ENCODE measurements around the gene TPCN1.
A peak's percentile ranks its signal among the peaks of the same experiment; 100 is the strongest.
"Not testable (repeated sequence)": the region's sequence is repeated elsewhere in the genome, so short reads cannot be mapped to it uniquely, and the experiment has no call there.

Gene TPCN1

GRCh38 chr12:113196990-113197389 lies 24.3 kb upstream of the TPCN1 start:
- peak; percentile 74 for DNase-seq (ENCODE audit: low read depth)

GRCh38 chr12:113197518-113198077 lies 23.7 kb upstream of the TPCN1 start:
- no peak for DNase-seq (ENCODE audit: low read depth)

DNA sequence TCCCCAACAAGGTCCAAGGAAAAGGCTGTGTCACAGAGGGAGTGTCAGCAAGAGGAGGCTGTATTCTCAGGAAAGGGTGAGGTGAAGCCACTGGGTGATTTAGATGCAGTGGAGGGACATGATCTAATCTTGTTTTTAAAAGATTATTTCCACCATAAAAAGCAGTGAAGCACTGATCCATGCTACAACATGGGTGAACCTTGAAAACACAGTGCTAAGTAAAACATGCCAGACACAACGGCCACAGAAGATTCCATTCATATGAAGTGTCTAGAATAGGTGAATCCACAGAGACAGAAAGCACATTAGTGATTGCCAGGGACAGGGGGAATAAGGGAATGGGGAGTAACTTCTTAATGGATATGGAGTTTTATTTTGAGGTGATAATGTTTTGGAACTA lies 23.0 kb upstream of the TPCN1 start:
- DNase-seq (ENCODE audit: low read depth): no peak

DNA sequence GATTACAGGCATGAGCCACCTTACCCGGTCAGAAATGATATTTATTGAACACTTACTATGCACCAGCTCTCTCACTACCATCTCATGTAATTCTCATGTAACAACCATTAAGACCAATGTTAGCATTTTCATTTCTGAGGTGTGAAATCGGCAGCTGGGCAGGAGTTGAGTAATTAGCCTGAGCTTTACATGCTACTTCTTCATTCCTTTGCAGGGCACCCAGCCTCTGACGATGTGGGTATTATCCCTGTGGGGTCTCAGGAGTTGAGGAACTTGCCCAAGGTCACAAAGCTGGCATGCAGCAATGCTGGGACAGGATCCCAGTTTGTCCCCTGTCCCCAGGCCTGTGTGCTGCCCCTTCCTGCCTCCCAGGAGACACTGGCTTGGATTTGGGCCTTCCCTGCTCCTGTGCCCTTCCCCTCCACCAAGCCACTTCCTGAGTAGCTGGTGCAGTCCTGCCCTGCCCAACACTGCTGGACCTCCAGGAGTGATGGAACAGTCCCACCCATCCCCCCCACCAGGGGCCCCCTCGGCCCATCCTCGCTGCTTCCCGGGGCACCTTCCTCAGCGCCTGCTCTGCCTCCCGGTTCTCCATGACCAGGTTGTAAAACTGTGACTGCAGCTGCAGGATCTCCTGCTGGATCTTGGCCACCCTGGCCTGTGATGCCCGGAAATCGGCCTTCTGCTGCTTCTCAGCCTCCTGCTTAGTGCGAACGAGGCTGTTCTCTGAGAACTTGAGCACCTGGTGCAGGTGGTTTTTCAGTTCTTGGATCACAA lies 21.1 kb upstream of the TPCN1 start:
- DNase-seq (ENCODE audit: low read depth): no peak

DNA sequence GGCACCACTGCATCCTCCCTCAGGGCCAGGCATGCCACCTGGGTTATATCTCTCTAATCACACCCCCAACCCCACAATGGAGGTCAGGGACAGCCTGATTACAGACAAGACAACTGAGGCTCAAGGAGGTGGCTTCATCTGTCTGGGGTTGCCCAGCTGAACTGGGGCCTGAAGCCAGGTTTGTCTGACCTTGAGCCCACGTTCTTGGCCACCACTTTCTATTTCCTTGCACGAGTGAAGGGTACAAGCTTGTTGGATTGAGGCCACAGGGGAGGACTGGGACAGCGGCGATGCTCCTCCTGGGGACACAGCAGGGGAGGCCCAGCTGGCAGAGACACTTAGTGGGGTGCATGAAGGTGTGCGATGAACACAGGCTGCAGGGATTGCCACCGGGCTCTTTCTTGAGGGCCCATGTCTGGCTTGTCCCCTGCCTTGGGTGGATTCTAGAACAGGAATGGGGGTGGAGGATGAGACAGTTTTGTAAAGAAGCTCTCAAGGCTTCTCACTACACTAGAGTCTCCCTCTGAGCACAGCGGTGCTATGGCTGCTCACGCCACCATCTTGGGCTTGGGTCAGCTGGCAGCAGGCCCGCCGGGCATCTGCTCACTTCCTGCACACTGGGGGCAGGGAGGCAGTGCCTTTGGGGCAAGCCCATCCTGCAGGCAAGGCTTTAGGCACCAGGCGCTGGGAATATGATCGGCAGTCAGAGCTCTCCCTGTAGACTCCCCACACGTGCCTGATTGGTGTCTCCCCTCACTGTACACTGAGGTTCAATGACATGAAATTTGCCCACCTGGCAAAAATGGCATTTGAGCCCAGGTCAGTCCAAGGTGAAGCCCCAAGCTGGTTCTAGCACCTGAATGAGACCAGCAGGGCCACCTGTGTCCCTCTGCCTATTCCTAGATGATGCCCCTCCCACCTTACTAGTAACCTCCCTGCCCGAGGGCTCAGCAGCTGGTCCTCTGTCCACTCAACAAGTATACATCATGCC lies 19.8 kb upstream of the TPCN1 start:
- no peak for DNase-seq (ENCODE audit: low read depth)

DNA sequence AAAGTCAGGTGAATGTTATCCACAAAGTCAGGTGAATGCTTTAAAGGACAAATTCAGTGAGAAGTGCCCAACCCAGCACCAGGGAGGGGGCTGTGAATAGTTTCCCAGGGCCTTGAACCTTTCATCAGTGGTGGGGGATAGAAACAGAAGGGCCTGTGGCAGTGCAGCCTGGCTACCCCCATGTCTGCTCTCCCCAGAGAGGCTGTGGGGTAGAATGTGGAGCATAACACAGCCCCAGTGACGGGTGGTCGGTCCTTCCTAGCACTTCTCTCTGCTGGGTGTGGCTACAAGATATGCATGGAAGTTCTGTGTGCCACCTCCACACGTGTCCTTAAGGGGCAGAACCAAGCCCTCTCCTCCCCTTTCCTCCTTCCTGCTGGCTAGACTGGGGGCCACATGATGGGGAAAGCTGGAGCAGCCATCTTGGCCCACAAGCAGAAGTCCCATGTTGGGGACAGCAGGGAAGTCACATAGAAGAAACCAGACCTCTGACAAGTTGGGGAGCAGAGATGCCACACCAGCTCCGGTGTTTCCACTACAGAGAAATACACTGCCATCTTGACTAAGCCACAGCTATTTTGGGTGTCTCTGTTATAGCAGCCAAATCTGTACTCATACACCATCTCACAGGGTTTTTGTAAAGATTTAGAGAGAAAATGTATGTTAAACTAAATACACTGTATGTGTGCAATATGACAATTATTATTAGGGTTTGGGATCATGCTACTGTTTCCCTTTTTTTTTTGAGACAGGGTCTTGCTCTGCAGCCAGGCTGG lies 18.8 kb upstream of the TPCN1 start:
- no peak for DNase-seq (ENCODE audit: low read depth)

- no peak for DNase-seq (ENCODE audit: low read depth)
These were observed 17.2 kb upstream of the TPCN1 start for GRCh38 chr12:113203852-113204760.

GRCh38 chr12:113204804-113205203 lies 16.5 kb upstream of the TPCN1 start:
- DNase-seq (ENCODE audit: low read depth): no peak

- DNase-seq (ENCODE audit: low read depth): not testable (repeated sequence)
These were observed 14.5 kb upstream of the TPCN1 start for GRCh38 chr12:113206802-113207201.

DNA sequence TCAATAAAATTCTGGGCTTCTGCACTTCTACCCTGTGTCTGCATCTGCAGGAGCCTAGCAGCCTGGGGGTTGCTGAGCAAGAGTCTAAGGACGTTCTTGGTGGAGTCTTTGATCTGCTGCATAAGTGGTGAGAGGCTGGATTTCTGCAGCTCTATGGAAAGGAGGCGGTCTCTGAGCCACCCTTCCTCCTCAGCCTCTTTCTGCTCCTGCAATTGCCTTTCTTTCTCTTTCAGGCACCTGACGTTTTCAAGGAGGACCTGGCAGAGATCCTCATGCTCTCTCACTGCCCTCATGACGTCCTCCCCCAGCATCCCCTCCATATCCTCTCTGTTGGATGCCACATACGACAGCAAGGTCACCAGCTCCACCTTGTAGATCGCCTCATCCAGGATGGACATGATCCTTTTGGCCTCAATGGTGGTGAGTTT lies 13.6 kb upstream of the TPCN1 start:
- DNase-seq (ENCODE audit: low read depth): no peak

- no peak for DNase-seq (ENCODE audit: low read depth)
These were observed 13.0 kb upstream of the TPCN1 start for GRCh38 chr12:113208041-113208934.

GRCh38 chr12:113211160-113211559 lies 10.1 kb upstream of the TPCN1 start:
- no peak for DNase-seq (ENCODE audit: low read depth)

DNA sequence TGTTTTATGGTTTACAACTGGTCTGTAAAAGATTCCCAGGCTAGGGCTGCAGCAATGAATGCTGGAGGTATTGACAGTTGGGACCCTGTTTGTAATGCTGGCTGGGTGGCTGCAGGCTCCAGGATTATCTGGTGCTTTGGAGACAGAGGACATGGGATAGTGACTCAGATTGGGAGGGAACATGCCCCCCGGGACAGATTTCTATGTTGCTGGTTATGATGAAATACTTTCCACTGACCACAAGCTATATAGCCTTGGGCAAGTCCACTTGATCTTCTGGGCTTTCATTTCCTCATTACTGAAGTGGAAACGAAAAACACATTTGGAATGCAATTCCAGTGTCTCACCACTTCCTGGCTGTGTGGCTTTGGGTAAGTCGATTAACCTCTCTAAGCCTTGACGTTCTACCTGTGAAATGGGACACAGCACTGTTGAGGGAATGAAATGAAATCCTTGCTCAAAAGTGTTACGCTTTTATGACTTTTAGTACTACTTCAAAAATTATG lies 6.3 kb upstream of the TPCN1 start:
- peak; percentile 98 for DNase-seq (ENCODE audit: low read depth)

GRCh38 chr12:113216027-113216426 lies 5.2 kb upstream of the TPCN1 start:
- no peak for DNase-seq (ENCODE audit: low read depth)

- DNase-seq (ENCODE audit: low read depth): no peak
These were observed 577 bp upstream of the TPCN1 start for GRCh38 chr12:113220593-113221180.

DNA sequence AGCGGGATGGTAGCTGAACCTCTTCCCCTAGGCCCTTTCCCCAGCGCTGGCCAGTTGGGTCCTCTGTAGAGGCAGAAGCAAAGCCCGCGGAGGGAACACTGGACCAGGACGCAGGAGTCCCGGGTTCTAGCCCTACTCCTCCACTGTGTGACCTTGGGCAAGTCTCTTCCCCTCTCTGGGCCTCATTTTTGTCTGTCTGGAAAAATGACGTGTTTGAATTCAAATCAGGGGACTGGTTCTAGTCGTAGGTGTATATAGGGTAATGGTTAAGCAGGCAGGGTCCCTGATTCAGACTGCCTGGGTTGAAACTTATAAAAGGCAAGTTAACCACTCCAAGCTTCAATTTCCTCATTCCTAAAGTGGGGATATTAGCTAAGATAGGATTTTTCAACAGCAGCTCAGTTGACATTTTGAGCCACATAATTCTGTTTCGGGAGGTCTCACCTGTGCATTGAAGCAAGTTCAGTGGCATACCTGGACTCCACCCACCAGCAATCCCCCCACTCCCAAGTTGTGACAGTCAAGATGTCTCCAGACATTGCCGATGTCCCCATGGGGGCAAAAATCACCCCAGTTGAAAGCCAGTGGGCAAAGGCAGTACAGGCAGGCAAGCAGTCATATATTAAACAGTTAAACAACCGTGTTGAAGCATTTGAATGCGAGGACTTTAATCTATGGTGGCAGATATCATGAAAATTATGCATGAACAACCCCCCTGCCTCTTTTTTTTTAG lies 899 bp downstream of the TPCN1 start:
- no peak for DNase-seq (ENCODE audit: low read depth)

GRCh38 chr12:113222730-113223531 lies 1.7 kb downstream of the TPCN1 start:
- peak; percentile 90 for DNase-seq (ENCODE audit: low read depth)

GRCh38 chr12:113224955-113225354 lies 3.7 kb downstream of the TPCN1 start:
- no peak for DNase-seq (ENCODE audit: low read depth)
